H9 (cell line): ENCODE data around the gene PEX5L. TPM values are rescaled to one million over a fixed set of nuclear protein-coding genes. Genes with fewer than 3 reads are reported as not detected.

Source experiments
- DNase-seq: peaks from one replicate; pipeline ENCODE4 v3.0.0-alpha.2; 2017
- H2AFZ ChIP-seq: one replicate; pipeline ENCODE4 v1.6.1; 2013; ENCODE audit warnings: mild to moderate bottlenecking, low read length, control low read depth, moderate library complexity
- H2AK5ac ChIP-seq: 2 replicates; pipeline ENCODE4 v1.6.1; 2013; ENCODE audit warnings: low read length, control low read depth, mixed read lengths; ENCODE audit not compliant: insufficient read length
- H2BK120ac ChIP-seq: one replicate; pipeline ENCODE4 v1.6.1; 2013; ENCODE audit warnings: low read depth, mild to moderate bottlenecking, low read length, control low read depth, inconsistent platforms; ENCODE audit not compliant: poor library complexity, severe bottlenecking
- H2BK12ac ChIP-seq: 2 replicates; pipeline ENCODE4 v1.6.1; 2013; ENCODE audit warnings: low read length, control low read depth, mixed read lengths, low read depth; ENCODE audit not compliant: insufficient read length
- H2BK15ac ChIP-seq: 2 replicates; pipeline ENCODE4 v1.6.1; 2013; ENCODE audit warnings: low read depth, low read length, control low read depth
- H2BK20ac ChIP-seq: one replicate; pipeline ENCODE4 v1.6.1; 2013; ENCODE audit warnings: low read depth, mild to moderate bottlenecking, low read length, control low read depth, inconsistent platforms; ENCODE audit not compliant: poor library complexity, severe bottlenecking
- H2BK5ac ChIP-seq: 2 replicates; pipeline ENCODE4 v1.6.1; 2013; ENCODE audit warnings: low read length, control low read depth, mixed read lengths; ENCODE audit not compliant: insufficient read length
- H3K14ac ChIP-seq: 2 replicates; pipeline ENCODE4 v1.6.1; 2013; ENCODE audit warnings: low read length, control low read depth; ENCODE audit not compliant: insufficient read depth
- H3K18ac ChIP-seq: 2 replicates; pipeline ENCODE4 v1.6.1; 2013; ENCODE audit warnings: low read depth, mild to moderate bottlenecking, mixed read lengths, low read length, control low read depth; ENCODE audit not compliant: insufficient read length
- H3K23ac ChIP-seq: 2 replicates; pipeline ENCODE4 v1.6.1; 2013; ENCODE audit warnings: low read length, control low read depth, mixed read lengths, low read depth; ENCODE audit not compliant: insufficient read length
- H3K23me2 ChIP-seq: 2 replicates; pipeline ENCODE4 v1.6.1; 2013; ENCODE audit warnings: low read depth, mild to moderate bottlenecking, mixed read lengths, low read length, control low read depth; ENCODE audit not compliant: insufficient read length, poor library complexity, severe bottlenecking
- H3K27ac ChIP-seq: 2 replicates; pipeline ENCODE4 v1.5.1; 2013; ENCODE audit warnings: low read length, control low read depth, mixed read lengths, low read depth; ENCODE audit not compliant: insufficient read length
- H3K27me3 ChIP-seq: 2 replicates; pipeline ENCODE4 v1.6.1; 2013; ENCODE audit warnings: low read length, control low read depth, inconsistent platforms; ENCODE audit not compliant: insufficient read depth
- H3K4ac ChIP-seq: 2 replicates; pipeline ENCODE4 v1.6.1; 2013; ENCODE audit warnings: low read depth, mild to moderate bottlenecking, control low read depth, inconsistent platforms, low read length, moderate library complexity
- H3K4me1 ChIP-seq: 2 replicates; pipeline ENCODE4 v1.6.1; 2013; ENCODE audit warnings: low read length, control low read depth, inconsistent platforms; ENCODE audit not compliant: insufficient read depth
- H3K4me2 ChIP-seq: 2 replicates; pipeline ENCODE4 v1.6.1; 2013; ENCODE audit warnings: low read length, control low read depth, mixed read lengths; ENCODE audit not compliant: insufficient read length, insufficient read depth
- H3K56ac ChIP-seq: 2 replicates; pipeline ENCODE4 v1.6.1; 2013; ENCODE audit warnings: low read depth, mild to moderate bottlenecking, mixed read lengths, low read length, control low read depth; ENCODE audit not compliant: insufficient read length
- H3K79me1 ChIP-seq: 2 replicates; pipeline ENCODE4 v1.6.1; 2013; ENCODE audit warnings: low read depth, mild to moderate bottlenecking, moderate library complexity, low read length, control low read depth, inconsistent platforms; ENCODE audit not compliant: insufficient read depth, poor library complexity, severe bottlenecking
- H3K79me2 ChIP-seq: 2 replicates; pipeline ENCODE4 v1.6.1; 2013; ENCODE audit warnings: low read length, control low read depth, inconsistent platforms; ENCODE audit not compliant: insufficient read depth
- H3K9ac ChIP-seq: 2 replicates; pipeline ENCODE4 v1.6.1; 2013; ENCODE audit warnings: low read length, control low read depth, mixed read lengths; ENCODE audit not compliant: insufficient read length; ENCODE audit errors: extremely low read depth
- H3K9me3 ChIP-seq: one replicate; pipeline ENCODE4 v1.6.1; 2013; ENCODE audit warnings: low read depth, low read length, inconsistent platforms; ENCODE audit not compliant: control insufficient read depth
- H3T11ph ChIP-seq: one replicate; pipeline ENCODE4 v1.6.1; 2013; ENCODE audit warnings: mild to moderate bottlenecking, low read length, control low read depth, inconsistent platforms
- H4K20me1 ChIP-seq: one replicate; pipeline ENCODE4 v1.6.1; 2013; ENCODE audit not compliant: control insufficient read depth, insufficient read length, insufficient read depth
- H4K5ac ChIP-seq: 2 replicates; pipeline ENCODE4 v1.6.1; 2013; ENCODE audit warnings: low read depth, mild to moderate bottlenecking, mixed read lengths, low read length, control low read depth; ENCODE audit not compliant: insufficient read length
- H4K8ac ChIP-seq: replicated peaks from 2 replicates; pipeline ENCODE4 v1.6.1; 2013; ENCODE audit warnings: low read length, control low read depth, mixed read lengths, low read depth; ENCODE audit not compliant: insufficient read length
- H4K91ac ChIP-seq: 2 replicates; pipeline ENCODE4 v1.6.1; 2013; ENCODE audit warnings: low read depth, mild to moderate bottlenecking, moderate library complexity, mixed read lengths, low read length, control low read depth; ENCODE audit not compliant: insufficient read length
- H3K27ac Mint-ChIP-seq, 3 experiments: 2 replicates in 2 of 3; 3 replicates in 1 of 3; pipeline ENCODE4 v1.8.0; 2020 to 2021; ENCODE audit warnings: mixed read lengths in 3 of 3, mild to moderate bottlenecking in 1 of 3, moderate library complexity in 1 of 3
- H3K27me3 Mint-ChIP-seq: 2 replicates; pipeline ENCODE4 v1.8.0; 2021; ENCODE audit warnings: low read depth, mild to moderate bottlenecking, moderate library complexity, mixed read lengths
- H3K36me3 Mint-ChIP-seq, 3 experiments: 2 replicates in 2 of 3; 3 replicates in 1 of 3; pipeline ENCODE4 v1.8.0; 2020 to 2021; ENCODE audit warnings: low read depth in 3 of 3, mixed read lengths in 3 of 3; ENCODE audit not compliant: insufficient read depth in 1 of 3
- H3K4me1 Mint-ChIP-seq, 2 experiments: 2 replicates each; pipeline ENCODE4 v1.8.0; 2020; ENCODE audit warnings: mixed read lengths in 2 of 2
- H3K4me3 Mint-ChIP-seq, 2 experiments: 2 replicates in 1 of 2; 3 replicates in 1 of 2; pipeline ENCODE4 v1.8.0; 2020 to 2021; ENCODE audit warnings: mild to moderate bottlenecking in 2 of 2, mixed read lengths in 2 of 2, moderate library complexity in 1 of 2
- H3K9me3 Mint-ChIP-seq, 2 experiments: 2 replicates in 1 of 2; 3 replicates in 1 of 2; pipeline ENCODE4 v1.8.0; 2020; ENCODE audit warnings: mild to moderate bottlenecking in 2 of 2, mixed read lengths in 2 of 2, moderate library complexity in 1 of 2
- WGBS: extraction: QIAGEN DNeasy Blood & Tissue Kit; methylation state at CpG from one replicate; pipeline ENCODE4 v1.1.7; 2013; ENCODE audit warnings: missing lambda C conversion rate, low lambda C conversion rate, mixed read lengths; ENCODE audit not compliant: insufficient read length; ENCODE audit errors: extremely low coverage; 5-methylcytosine and 5-hydroxymethylcytosine counted together
- total RNA-seq: library from RNA; stranded (reverse); gene quantifications from 2 replicates; pipeline ENCODE4 v1.2.1, GENCODE V29; 2021
- TF ChIP-seq, protein P1 (sequence below): fragments of 200-600 bp; sonication (generic); conservative IDR thresholded peaks from 3 replicates; pipeline ENCODE4 v1.8.0; 2021; ENCODE audit warnings: antibody characterized with exemption, mild to moderate bottlenecking

Gene PEX5L
- total RNA-seq, 1 experiment from 2014 or later, result 0.85 TPM

DNA sequence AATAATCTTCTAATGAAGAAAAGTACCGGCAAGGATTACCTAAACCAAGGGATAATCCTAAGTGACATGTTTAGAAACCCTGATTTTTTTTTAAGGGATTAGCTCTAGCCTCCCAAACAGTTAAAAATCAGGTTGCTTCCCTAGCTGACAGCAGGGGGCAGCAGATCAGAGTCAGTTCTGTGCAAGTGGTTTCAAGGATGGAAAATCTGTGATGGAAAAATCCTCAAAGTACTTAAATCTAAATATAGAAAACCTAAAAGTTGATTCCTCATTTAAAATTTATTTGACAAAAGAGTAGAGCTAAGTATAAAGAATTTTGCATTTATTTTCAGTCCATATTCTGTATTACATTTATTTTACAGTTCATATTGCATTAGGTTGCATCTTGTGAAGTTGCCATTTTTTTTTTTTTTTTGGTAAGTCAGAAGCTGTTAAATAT is 107.6 kb downstream of the PEX5L start:
- Histone ChIP-seq H3T11ph (no peak overlapping the region), H3K9me3 (no peaks in the 10 kb centered on the region), H3K23me2 (no peaks in the 10 kb centered on the region), H2BK12ac (no peak overlapping the region), H4K8ac (no peak overlapping the region), H4K5ac (no peak overlapping the region), H3K56ac (no peak overlapping the region), H4K20me1 (no peaks in the 10 kb centered on the region), H2BK5ac (no peak overlapping the region), H2AK5ac (no peak overlapping the region), H3K4me1 (peaks cover 2% of the 10 kb centered on the region; the same call in 1 of the 2 replicates), H4K91ac (no peak overlapping the region), H3K9ac (no peak overlapping the region), H3K18ac (no peak overlapping the region), H3K23ac (no peak overlapping the region), H3K79me2 (no peaks in the 10 kb centered on the region), H3K27ac (no peak overlapping the region), H3K79me1 (no peaks in the 10 kb centered on the region), H2BK15ac (no peak overlapping the region), H2AFZ (no peak overlapping the region), H2BK20ac (no peak overlapping the region), H3K4ac (no peak overlapping the region), H2BK120ac (no peak overlapping the region), H3K4me2 (no peak overlapping the region), H3K27me3 (no peaks in the 10 kb centered on the region), H3K14ac (no peak overlapping the region)
- Mint-ChIP-seq H3K9me3 (no peaks in the 10 kb centered on the region), H3K4me3 (no peak overlapping the region), H3K27ac (no peak overlapping the region), H3K36me3 (no peaks in the 10 kb centered on the region), H3K27me3 (no peaks in the 10 kb centered on the region), H3K4me1 (peaks cover 10 to 24% of the 10 kb centered on the region in 2 experiments)
- WGBS, result no CpG with 5 or more reads among the region's 1 CpG
- TF ChIP-seq, protein P1, sequence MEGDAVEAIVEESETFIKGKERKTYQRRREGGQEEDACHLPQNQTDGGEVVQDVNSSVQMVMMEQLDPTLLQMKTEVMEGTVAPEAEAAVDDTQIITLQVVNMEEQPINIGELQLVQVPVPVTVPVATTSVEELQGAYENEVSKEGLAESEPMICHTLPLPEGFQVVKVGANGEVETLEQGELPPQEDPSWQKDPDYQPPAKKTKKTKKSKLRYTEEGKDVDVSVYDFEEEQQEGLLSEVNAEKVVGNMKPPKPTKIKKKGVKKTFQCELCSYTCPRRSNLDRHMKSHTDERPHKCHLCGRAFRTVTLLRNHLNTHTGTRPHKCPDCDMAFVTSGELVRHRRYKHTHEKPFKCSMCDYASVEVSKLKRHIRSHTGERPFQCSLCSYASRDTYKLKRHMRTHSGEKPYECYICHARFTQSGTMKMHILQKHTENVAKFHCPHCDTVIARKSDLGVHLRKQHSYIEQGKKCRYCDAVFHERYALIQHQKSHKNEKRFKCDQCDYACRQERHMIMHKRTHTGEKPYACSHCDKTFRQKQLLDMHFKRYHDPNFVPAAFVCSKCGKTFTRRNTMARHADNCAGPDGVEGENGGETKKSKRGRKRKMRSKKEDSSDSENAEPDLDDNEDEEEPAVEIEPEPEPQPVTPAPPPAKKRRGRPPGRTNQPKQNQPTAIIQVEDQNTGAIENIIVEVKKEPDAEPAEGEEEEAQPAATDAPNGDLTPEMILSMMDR, result peak; percentile 88
- peak; percentile 44 for DNase-seq
